BE2C (cell line): ENCODE data around the gene CACNA2D3.

Experiments
- DNase-seq: peaks from one replicate; pipeline ENCODE4 v3.0.0-alpha.2; 2020
- H3K27me3 ChIP-seq: fragments of 250-450 bp; sonication (Bioruptor Pico); 2 replicates; pipeline ENCODE4 v1.5.1; 2020; ENCODE audit warnings: mild to moderate bottlenecking
- H3K36me3 ChIP-seq: fragments of 250-450 bp; sonication (Bioruptor Pico); 2 replicates; pipeline ENCODE4 v1.5.1; 2020; ENCODE audit warnings: mild to moderate bottlenecking
- H3K4me1 ChIP-seq: fragments of 250-450 bp; sonication (Bioruptor Pico); 2 replicates; pipeline ENCODE4 v1.5.1; 2020
- H3K4me3 ChIP-seq: 2 replicates; pipeline ENCODE4 v1.5.1; 2011; ENCODE audit warnings: low read depth, low read length
- H3K9me3 ChIP-seq: fragments of 250-450 bp; sonication (Bioruptor Pico); 2 replicates; pipeline ENCODE4 v1.5.1; 2020
- CTCF ChIP-seq: IDR thresholded peaks from 2 replicates; pipeline ENCODE4 v1.5.1; 2012; ENCODE audit warnings: mild to moderate bottlenecking, low read depth, low read length

Gene CACNA2D3

DNA sequence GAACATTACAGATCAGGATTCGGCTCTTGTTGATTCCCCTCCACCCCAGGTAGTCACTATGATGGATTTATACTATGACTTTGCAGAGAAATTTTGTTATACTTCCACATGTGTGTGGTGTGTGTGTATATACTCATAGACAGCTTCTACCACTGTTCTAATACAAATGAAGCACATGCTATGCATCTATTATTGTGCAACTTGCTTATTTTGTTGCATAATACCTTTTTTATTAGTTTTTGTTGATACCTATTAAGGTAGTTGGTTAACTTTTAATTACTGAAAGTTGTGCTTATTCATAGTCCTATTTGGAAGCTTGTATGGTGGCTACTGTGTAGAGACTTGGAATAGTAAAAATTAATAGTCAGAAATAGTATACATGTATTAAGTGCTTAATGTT, 140.6 kb downstream of the CACNA2D3 start:
- TF ChIP-seq CTCF, result no peak
- Histone ChIP-seq H3K27me3 (no peaks in the 10 kb centered on the region), H3K36me3 (no peaks in the 10 kb centered on the region), H3K4me3 (no peak overlapping the region), H3K4me1 (no peaks in the 10 kb centered on the region), H3K9me3 (no peaks in the 10 kb centered on the region)
- no peak for DNase-seq

DNA sequence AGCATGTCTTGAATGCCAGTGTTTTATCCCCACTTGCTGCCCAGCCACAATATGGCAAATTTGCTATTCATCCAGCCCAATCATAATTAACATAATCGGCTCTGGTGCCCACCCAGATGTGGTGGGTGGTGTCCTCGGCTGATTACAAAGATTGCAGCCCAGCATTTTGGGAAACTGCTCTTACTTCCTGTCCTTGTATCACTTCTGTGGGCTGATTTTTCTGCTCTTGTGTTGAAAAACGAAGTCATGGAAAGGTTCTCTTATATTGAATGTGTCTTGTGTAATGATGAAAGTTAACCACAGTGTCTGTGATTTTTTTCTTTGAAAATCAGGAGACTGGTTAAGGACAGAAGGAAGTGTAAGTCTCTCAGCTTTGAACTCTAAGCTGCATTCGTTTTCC, 141.7 kb downstream of the CACNA2D3 start:
- no peaks in the 10 kb centered on the region for H3K27me3 ChIP-seq
- no peaks in the 10 kb centered on the region for H3K9me3 ChIP-seq
- H3K4me1 ChIP-seq, result no peaks in the 10 kb centered on the region
- no peak for TF ChIP-seq CTCF
- H3K36me3 ChIP-seq, result no peaks in the 10 kb centered on the region
- no peak for DNase-seq
- H3K4me3 ChIP-seq, result no peak overlapping the region

DNA sequence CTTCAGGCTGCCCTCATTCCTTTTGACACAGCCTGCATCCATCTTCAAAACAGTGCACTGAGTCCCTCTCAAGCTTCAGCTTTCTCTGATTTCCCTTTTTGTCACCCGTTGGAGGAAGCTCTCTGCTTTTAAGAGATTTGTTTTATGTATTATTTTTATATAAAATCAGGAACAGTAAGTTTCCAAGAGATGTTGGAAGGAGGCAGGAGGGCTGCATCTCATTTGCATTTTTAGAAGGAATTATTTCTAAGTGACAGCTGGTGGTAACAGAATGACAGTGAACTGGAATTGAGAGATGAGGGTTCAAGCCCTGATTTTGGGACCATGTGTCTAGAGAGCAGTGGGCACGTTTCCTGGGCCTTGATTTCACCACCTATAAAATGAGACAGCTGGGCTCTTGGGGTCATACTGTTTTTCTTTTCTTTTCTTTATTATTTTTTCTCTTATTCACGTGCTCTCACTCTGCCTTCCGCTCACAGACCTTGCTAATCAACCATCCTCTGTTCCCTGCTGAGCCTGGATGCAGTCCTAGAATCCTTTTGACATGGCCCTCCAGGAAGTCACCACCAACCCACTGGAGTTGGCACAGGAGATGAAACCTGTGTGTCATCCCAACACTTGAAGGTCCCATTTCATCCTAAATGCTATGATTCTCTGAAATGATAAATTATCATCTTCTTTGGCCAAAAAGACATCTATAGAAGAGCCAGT, 148.6 kb downstream of the CACNA2D3 start:
- no peaks in the 10 kb centered on the region for H3K4me1 ChIP-seq
- DNase-seq, result no peak
- no peak overlapping the region for H3K4me3 ChIP-seq
- no peaks in the 10 kb centered on the region for H3K9me3 ChIP-seq
- no peak for TF ChIP-seq CTCF
- no peaks in the 10 kb centered on the region for H3K27me3 ChIP-seq
- H3K36me3 ChIP-seq, result no peaks in the 10 kb centered on the region

- TF ChIP-seq CTCF, result no peak
- Histone ChIP-seq H3K9me3 (no peaks in the 10 kb centered on the region), H3K4me3 (no peak overlapping the region), H3K36me3 (no peaks in the 10 kb centered on the region), H3K4me1 (no peaks in the 10 kb centered on the region), H3K27me3 (no peaks in the 10 kb centered on the region)
- no peak for DNase-seq
These were observed 151.4 kb downstream of the CACNA2D3 start for GRCh38 chr3:54273791-54274190.

DNA sequence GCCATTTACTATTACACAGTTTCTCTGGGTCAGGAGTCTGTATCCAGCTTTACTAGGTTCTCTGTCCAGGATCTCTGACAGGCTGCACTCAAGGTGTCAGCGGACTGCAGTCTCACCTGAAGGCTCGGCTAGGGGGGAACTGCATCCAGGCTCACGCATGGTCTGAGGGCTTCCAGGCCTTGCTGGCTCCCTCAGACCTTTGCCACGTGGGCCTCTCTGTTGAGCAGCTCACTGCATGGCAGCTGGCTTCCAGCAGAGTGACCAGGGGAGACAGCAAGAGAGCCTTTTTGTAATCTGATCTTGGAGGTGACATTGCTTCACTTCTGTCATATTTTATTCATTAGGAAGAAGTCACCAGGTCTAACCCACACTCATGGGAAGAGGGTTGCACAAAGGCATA, 152.3 kb downstream of the CACNA2D3 start:
- TF ChIP-seq CTCF, result no peak
- Histone ChIP-seq H3K36me3 (no peaks in the 10 kb centered on the region), H3K4me3 (no peak overlapping the region), H3K4me1 (peaks cover 2% of the 10 kb centered on the region; the same call in 1 of the 2 replicates), H3K9me3 (no peaks in the 10 kb centered on the region), H3K27me3 (no peaks in the 10 kb centered on the region)
- no peak for DNase-seq

GRCh38 chr3:54279005-54279583, 156.7 kb downstream of the CACNA2D3 start:
- Histone ChIP-seq H3K36me3 (no peaks in the 10 kb centered on the region), H3K4me1 (peaks cover 3% of the 10 kb centered on the region; the same call in 1 of the 2 replicates), H3K27me3 (no peaks in the 10 kb centered on the region), H3K9me3 (no peaks in the 10 kb centered on the region), H3K4me3 (no peak overlapping the region; the same call in 1 of the 2 replicates)
- peak; percentile 19 for DNase-seq
- no peak for TF ChIP-seq CTCF
